MM.1S (cell line): ENCODE data around the gene CFAP70.

Experiments used
- DNase-seq: peaks from one replicate; pipeline ENCODE4 v3.0.0-alpha.2; 2015
- H2AFZ ChIP-seq: fragments of 300-600 bp; sonication (generic); 2 replicates; pipeline ENCODE4 v1.6.0; 2016; ENCODE audit warnings: antibody characterized with exemption, low read length
- H3F3A ChIP-seq: fragments of 300-600 bp; sonication (generic); 2 replicates; pipeline ENCODE4 v1.6.1; 2016; ENCODE audit warnings: mild to moderate bottlenecking, antibody characterized with exemption, low read length, moderate library complexity, mixed read lengths; ENCODE audit not compliant: insufficient read depth
- H3K27ac ChIP-seq: fragments of 300-600 bp; sonication (generic); 2 replicates; pipeline ENCODE4 v1.5.1; 2016; ENCODE audit warnings: mild to moderate bottlenecking, low read length
- H3K27me3 ChIP-seq: fragments of 300-600 bp; sonication (generic); replicated peaks from 2 replicates; pipeline ENCODE4 v1.6.0; 2016; ENCODE audit warnings: low read length; ENCODE audit not compliant: insufficient read depth
- H3K36me3 ChIP-seq: fragments of 300-600 bp; sonication (generic); replicated peaks from 2 replicates; pipeline ENCODE4 v1.6.1; 2016; ENCODE audit warnings: mild to moderate bottlenecking, low read length, mixed read lengths; ENCODE audit not compliant: insufficient read depth
- H3K4me1 ChIP-seq: fragments of 300-600 bp; sonication (generic); 2 replicates; pipeline ENCODE4 v1.6.1; 2016; ENCODE audit warnings: low read length, mixed read lengths
- H3K4me2 ChIP-seq: fragments of 300-600 bp; sonication (generic); 2 replicates; pipeline ENCODE4 v1.6.0; 2016; ENCODE audit warnings: low read depth, low read length
- H3K4me3 ChIP-seq: fragments of 300-600 bp; sonication (generic); 2 replicates; pipeline ENCODE4 v1.5.1; 2016; ENCODE audit warnings: low read length, mixed read lengths
- H3K79me2 ChIP-seq: fragments of 300-600 bp; sonication (generic); 2 replicates; pipeline ENCODE4 v1.6.1; 2016; ENCODE audit warnings: mixed run types, low read length, mixed read lengths
- H3K9ac ChIP-seq: fragments of 300-600 bp; sonication (generic); 2 replicates; pipeline ENCODE4 v1.6.1; 2016; ENCODE audit warnings: low read length, mixed read lengths
- H3K9me2 ChIP-seq: fragments of 300-600 bp; sonication (generic); replicated peaks from 2 replicates; pipeline ENCODE4 v1.6.1; 2016; ENCODE audit warnings: mild to moderate bottlenecking, low read length, mixed read lengths; ENCODE audit not compliant: insufficient read depth
- H3K9me3 ChIP-seq: fragments of 300-600 bp; sonication (generic); replicated peaks from 2 replicates; pipeline ENCODE4 v1.6.1; 2016; ENCODE audit warnings: mild to moderate bottlenecking, low read length, mixed read lengths; ENCODE audit not compliant: insufficient read depth
- H4K20me1 ChIP-seq: fragments of 300-600 bp; sonication (generic); 2 replicates; pipeline ENCODE4 v1.6.1; 2016; ENCODE audit warnings: mild to moderate bottlenecking, low read length, moderate library complexity, mixed read lengths; ENCODE audit not compliant: insufficient read depth
- EZH2 ChIP-seq: fragments of 300-600 bp; sonication (generic); optimal IDR thresholded peaks from 2 replicates; pipeline ENCODE3; 2017; ENCODE audit warnings: low read depth, mild to moderate bottlenecking, antibody characterized with exemption, low read length, mixed read lengths
- EZH2phosphoT487 ChIP-seq: fragments of 300-600 bp; sonication (generic); IDR thresholded peaks from 2 replicates; pipeline ENCODE4 v1.6.1; 2018; ENCODE audit warnings: antibody characterized with exemption, low read length
- TF ChIP-seq, protein P1 (sequence below): fragments of 300-600 bp; sonication (generic); IDR thresholded peaks from 2 replicates; pipeline ENCODE4 v1.5.1; 2016; ENCODE audit warnings: antibody characterized with exemption, low read length, mixed read lengths

CFAP70 gene

GRCh38 chr10:73234695-73235094 is 124.0 kb downstream of the CFAP70 start:
- DNase-seq = no peak
- Histone ChIP-seq H3K79me2 (peaks cover 6% of the 10 kb centered on the region; the same call in 1 of the 2 replicates), H3K9ac (no peak overlapping the region), H4K20me1 (no peaks in the 10 kb centered on the region), H3K4me1 (no peaks in the 10 kb centered on the region), H3K4me3 (no peak overlapping the region), H3F3A (peaks cover 4% of the 10 kb centered on the region), H3K9me2 (no peaks in the 10 kb centered on the region), H3K27ac (no peak overlapping the region), H3K27me3 (no peaks in the 10 kb centered on the region), H2AFZ (no peak overlapping the region), H3K9me3 (no peaks in the 10 kb centered on the region), H3K4me2 (no peak overlapping the region), H3K36me3 (no peaks in the 10 kb centered on the region)
- TF ChIP-seq, protein P1, sequence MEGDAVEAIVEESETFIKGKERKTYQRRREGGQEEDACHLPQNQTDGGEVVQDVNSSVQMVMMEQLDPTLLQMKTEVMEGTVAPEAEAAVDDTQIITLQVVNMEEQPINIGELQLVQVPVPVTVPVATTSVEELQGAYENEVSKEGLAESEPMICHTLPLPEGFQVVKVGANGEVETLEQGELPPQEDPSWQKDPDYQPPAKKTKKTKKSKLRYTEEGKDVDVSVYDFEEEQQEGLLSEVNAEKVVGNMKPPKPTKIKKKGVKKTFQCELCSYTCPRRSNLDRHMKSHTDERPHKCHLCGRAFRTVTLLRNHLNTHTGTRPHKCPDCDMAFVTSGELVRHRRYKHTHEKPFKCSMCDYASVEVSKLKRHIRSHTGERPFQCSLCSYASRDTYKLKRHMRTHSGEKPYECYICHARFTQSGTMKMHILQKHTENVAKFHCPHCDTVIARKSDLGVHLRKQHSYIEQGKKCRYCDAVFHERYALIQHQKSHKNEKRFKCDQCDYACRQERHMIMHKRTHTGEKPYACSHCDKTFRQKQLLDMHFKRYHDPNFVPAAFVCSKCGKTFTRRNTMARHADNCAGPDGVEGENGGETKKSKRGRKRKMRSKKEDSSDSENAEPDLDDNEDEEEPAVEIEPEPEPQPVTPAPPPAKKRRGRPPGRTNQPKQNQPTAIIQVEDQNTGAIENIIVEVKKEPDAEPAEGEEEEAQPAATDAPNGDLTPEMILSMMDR = no peak
- TF ChIP-seq EZH2phosphoT487 (no peak), EZH2 (no peak)

DNA sequence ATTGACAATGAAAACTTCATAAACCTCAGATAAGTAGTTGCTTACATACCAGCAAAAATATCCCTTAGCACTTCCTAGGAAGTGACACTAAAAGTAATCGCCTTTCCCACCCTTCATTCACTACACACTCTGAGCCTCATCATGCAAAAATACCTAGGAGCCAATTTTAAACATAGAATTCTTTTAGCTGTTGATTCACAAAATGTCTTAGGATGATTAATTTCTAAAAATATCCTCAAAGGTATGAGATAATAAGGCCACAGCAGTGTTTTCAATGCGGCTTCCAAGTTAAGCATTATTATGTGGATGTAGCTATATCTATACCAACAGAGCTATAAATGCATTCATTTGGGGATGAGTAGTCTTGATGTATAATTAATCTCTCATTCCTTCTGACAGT is 124.8 kb downstream of the CFAP70 start:
- no peaks in the 10 kb centered on the region for H3K36me3 ChIP-seq
- no peaks in the 10 kb centered on the region for H3K9me3 ChIP-seq
- H3F3A ChIP-seq = peaks cover 5% of the 10 kb centered on the region
- H3K9me2 ChIP-seq = no peaks in the 10 kb centered on the region
- no peaks in the 10 kb centered on the region for H3K4me1 ChIP-seq
- DNase-seq = no peak
- no peak overlapping the region for H2AFZ ChIP-seq
- no peak overlapping the region for H3K4me3 ChIP-seq
- no peak overlapping the region for H3K4me2 ChIP-seq
- no peaks in the 10 kb centered on the region for H3K27me3 ChIP-seq
- H3K9ac ChIP-seq = no peak overlapping the region
- H3K27ac ChIP-seq = no peak overlapping the region
- peaks cover under 1% of the 10 kb centered on the region; the same call in 1 of the 2 replicates for H3K79me2 ChIP-seq
- TF ChIP-seq EZH2 (no peak), EZH2phosphoT487 (no peak)
- TF ChIP-seq, protein P1 = no peak
- no peaks in the 10 kb centered on the region for H4K20me1 ChIP-seq

GRCh38 chr10:73232887-73233286 is 125.8 kb downstream of the CFAP70 start:
- Histone ChIP-seq H3K9me2 (no peaks in the 10 kb centered on the region), H3K36me3 (no peaks in the 10 kb centered on the region), H3K9me3 (no peaks in the 10 kb centered on the region), H3K79me2 (no peaks in the 10 kb centered on the region), H3K4me1 (no peaks in the 10 kb centered on the region), H3K4me2 (no peak overlapping the region), H2AFZ (no peak overlapping the region), H3K27me3 (no peaks in the 10 kb centered on the region), H3F3A (peaks cover 7% of the 10 kb centered on the region), H3K9ac (no peak overlapping the region), H4K20me1 (no peaks in the 10 kb centered on the region), H3K4me3 (no peak overlapping the region), H3K27ac (no peak overlapping the region)
- TF ChIP-seq, protein P1 = no peak
- TF ChIP-seq EZH2 = no peak
- no peak for TF ChIP-seq EZH2phosphoT487
- DNase-seq = no peak
